WTC11 (cell line): ENCODE measurements around the gene AP1S1.

Source experiments
- AFF4 ChIP-seq: sonication (generic); formaldehyde crosslinking; IDR thresholded peaks from 2 replicates; pipeline ENCODE4 v1.8.1; 2023; ENCODE audit warnings: mild to moderate bottlenecking, missing genetic modification reagents, borderline replicate concordance
- ATF2 ChIP-seq: sonication (generic); formaldehyde crosslinking; IDR thresholded peaks from 2 replicates; pipeline ENCODE4 v1.8.1; 2022; ENCODE audit warnings: low read depth, missing genetic modification reagents, borderline replicate concordance
- ESRRA ChIP-seq: sonication (generic); formaldehyde crosslinking; IDR thresholded peaks from 2 replicates; pipeline ENCODE4 v1.8.1; 2022; ENCODE audit warnings: mild to moderate bottlenecking, missing genetic modification reagents, borderline replicate concordance
- ETV6 ChIP-seq: sonication (generic); formaldehyde crosslinking; IDR thresholded peaks from 2 replicates; pipeline ENCODE4 v1.8.1; 2022; ENCODE audit warnings: mild to moderate bottlenecking, missing genetic modification reagents
- FOXK1 ChIP-seq: sonication (generic); formaldehyde crosslinking; IDR thresholded peaks from 2 replicates; pipeline ENCODE4 v1.8.0; 2022; ENCODE audit warnings: mild to moderate bottlenecking, moderate library complexity, missing genetic modification reagents
- GABPB1 ChIP-seq: sonication (generic); formaldehyde crosslinking; IDR thresholded peaks from 2 replicates; pipeline ENCODE4 v1.8.1; 2023; ENCODE audit warnings: mild to moderate bottlenecking, missing genetic modification reagents
- NFE2L1 ChIP-seq: sonication (generic); formaldehyde crosslinking; IDR thresholded peaks from 2 replicates; pipeline ENCODE4 v1.8.1; 2023; ENCODE audit warnings: missing genetic modification reagents
- NR2C2 ChIP-seq: sonication (generic); formaldehyde crosslinking; IDR thresholded peaks from 2 replicates; pipeline ENCODE4 v1.8.0; 2022; ENCODE audit warnings: mild to moderate bottlenecking, missing genetic modification reagents
- TCF7 ChIP-seq: sonication (generic); formaldehyde crosslinking; IDR thresholded peaks from 2 replicates; pipeline ENCODE4 v1.8.0; 2022; ENCODE audit warnings: mild to moderate bottlenecking, low read depth, missing genetic modification reagents, moderate library complexity
- TEAD4 ChIP-seq: sonication (generic); formaldehyde crosslinking; IDR thresholded peaks from 2 replicates; pipeline ENCODE4 v1.8.0; 2022; ENCODE audit warnings: mild to moderate bottlenecking, missing genetic modification reagents
- USF1 ChIP-seq: sonication (generic); formaldehyde crosslinking; IDR thresholded peaks from 2 replicates; pipeline ENCODE4 v1.8.0; 2022; ENCODE audit warnings: mild to moderate bottlenecking, missing genetic modification reagents
- ZNF423 ChIP-seq: fragments of 250-450 bp; sonication (Bioruptor Pico); IDR thresholded peaks from 2 replicates; pipeline ENCODE4 v2.1.2; 2022; ENCODE audit warnings: mild to moderate bottlenecking, moderate library complexity
- TF ChIP-seq, protein P1 (sequence below): fragments of 200-600 bp; IDR thresholded peaks from 2 replicates; pipeline ENCODE4 v1.8.0; 2022; ENCODE audit warnings: antibody characterized with exemption
- TF ChIP-seq, protein P2 (sequence below): sonication (generic); formaldehyde crosslinking; IDR thresholded peaks from 2 replicates; pipeline ENCODE4 v1.8.1; 2022; ENCODE audit warnings: missing genetic modification reagents, borderline replicate concordance

DNA sequence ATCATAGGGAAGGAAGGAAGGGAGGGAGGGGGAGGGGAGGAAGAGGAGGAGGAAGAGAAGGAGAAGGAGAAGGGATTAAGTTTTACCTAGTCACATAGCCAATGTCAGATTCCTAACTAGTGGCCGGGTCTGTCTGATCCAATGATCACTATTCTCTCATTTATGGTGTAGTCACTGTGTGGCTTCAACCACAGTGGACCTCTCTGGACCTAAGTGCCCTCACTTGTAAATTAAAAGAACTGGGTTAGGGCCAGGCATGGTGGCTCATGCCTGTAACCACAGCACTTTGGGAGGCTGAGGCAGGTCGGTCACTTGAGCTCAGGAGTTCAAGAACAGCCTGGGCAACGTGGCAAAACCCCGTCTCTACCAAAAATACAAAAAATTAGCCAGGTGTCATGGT, 34.0 kb upstream of the AP1S1 start:
- no peak for TF ChIP-seq ZNF423 (CRISPR knock-in tag)
- TF ChIP-seq, protein P1, sequence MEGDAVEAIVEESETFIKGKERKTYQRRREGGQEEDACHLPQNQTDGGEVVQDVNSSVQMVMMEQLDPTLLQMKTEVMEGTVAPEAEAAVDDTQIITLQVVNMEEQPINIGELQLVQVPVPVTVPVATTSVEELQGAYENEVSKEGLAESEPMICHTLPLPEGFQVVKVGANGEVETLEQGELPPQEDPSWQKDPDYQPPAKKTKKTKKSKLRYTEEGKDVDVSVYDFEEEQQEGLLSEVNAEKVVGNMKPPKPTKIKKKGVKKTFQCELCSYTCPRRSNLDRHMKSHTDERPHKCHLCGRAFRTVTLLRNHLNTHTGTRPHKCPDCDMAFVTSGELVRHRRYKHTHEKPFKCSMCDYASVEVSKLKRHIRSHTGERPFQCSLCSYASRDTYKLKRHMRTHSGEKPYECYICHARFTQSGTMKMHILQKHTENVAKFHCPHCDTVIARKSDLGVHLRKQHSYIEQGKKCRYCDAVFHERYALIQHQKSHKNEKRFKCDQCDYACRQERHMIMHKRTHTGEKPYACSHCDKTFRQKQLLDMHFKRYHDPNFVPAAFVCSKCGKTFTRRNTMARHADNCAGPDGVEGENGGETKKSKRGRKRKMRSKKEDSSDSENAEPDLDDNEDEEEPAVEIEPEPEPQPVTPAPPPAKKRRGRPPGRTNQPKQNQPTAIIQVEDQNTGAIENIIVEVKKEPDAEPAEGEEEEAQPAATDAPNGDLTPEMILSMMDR: no peak
- no peak for TF ChIP-seq ETV6 (CRISPR knock-in tag)
- no peak for TF ChIP-seq GABPB1 (CRISPR knock-in tag)
- TF ChIP-seq NFE2L1 (CRISPR knock-in tag): no peak
- no peak for TF ChIP-seq TCF7 (CRISPR knock-in tag)
- TF ChIP-seq NR2C2 (CRISPR knock-in tag): no peak
- no peak for TF ChIP-seq FOXK1 (CRISPR knock-in tag)
- TF ChIP-seq USF1 (CRISPR knock-in tag): no peak
- no peak for TF ChIP-seq ATF2 (CRISPR knock-in tag)
- no peak for TF ChIP-seq ESRRA (CRISPR knock-in tag)
- TF ChIP-seq, protein P2, sequence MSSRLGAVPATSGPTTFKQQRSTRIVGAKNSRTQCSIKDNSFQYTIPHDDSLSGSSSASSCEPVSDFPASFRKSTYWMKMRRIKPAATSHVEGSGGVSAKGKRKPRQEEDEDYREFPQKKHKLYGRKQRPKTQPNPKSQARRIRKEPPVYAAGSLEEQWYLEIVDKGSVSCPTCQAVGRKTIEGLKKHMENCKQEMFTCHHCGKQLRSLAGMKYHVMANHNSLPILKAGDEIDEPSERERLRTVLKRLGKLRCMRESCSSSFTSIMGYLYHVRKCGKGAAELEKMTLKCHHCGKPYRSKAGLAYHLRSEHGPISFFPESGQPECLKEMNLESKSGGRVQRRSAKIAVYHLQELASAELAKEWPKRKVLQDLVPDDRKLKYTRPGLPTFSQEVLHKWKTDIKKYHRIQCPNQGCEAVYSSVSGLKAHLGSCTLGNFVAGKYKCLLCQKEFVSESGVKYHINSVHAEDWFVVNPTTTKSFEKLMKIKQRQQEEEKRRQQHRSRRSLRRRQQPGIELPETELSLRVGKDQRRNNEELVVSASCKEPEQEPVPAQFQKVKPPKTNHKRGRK (CRISPR knock-in tag): no peak
- no peak for TF ChIP-seq AFF4 (CRISPR knock-in tag)
- TF ChIP-seq TEAD4: no peak
